ENCODE measurements around the gene AZU1. TPM values are rescaled to one million over a fixed set of nuclear protein-coding genes. Genes with fewer than 3 reads are reported as not detected.

AZU1 gene
- total and polyA plus RNA-seq, 11 donors, result 0.11 to 3.3 (median 0.20) TPM; not detected in 8

DNA sequence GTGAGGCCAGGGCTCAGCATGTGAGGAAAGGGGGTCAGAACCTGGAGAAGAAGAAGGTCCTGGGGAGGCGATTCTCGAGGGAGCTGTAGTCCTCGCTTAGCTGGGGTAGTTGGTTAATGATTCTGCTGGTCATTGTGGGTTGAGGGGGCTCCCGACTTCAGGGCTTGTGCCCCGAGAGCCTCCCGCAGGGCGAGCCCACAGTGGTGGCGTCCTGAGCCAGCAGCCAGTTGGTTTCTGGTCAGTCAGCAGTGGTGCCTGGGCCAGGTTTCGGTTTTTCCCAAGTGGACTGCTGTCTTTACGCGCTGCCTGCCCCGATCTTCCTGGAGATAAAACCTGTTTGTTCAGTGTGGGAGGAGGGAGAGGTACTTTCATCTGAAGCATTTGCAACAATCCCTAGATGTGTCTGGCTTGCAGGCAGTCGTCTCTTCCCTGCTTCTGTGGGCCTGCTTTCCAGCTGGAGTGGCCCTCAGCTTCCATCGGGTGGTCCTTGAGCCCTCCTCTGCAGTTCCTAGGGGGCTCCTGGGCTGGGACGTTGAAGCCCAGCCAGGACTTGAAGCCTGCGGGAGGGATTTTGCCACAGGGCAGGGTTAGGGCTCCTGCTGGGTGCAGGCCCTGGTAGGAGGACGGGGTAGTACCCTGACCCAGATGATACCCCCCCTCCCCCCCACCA lies 27.1 kb upstream of the AZU1 start:
- WGBS, 4 donors, result 23 to 36% (median 30%) methylated on average over 17 of the region's 17 CpGs
- no peak for ATAC-seq
- Histone ChIP-seq H3K4me3 (peak overlapping the region in 10 of 12 donors; percentile 11 to 99 (median 90)), H3K9me3 (no peaks in the 10 kb centered on the region), H3K27ac (peak overlapping the region in 11 of 12 donors; percentile 73 to 100 (median 99)), H3K27me3 (no peaks in the 10 kb centered on the region), H3K4me1 (peaks cover 26 to 77% (median 63%) of the 10 kb centered on the region in 12 donors), H3K36me3 (peaks cover 6 to 61% (median 28%) of the 10 kb centered on the region in 9 donors)
- intact Hi-C loops (cut with DNase I), result no loop called here
- peak in 2 of 5 donors; percentile 18 to 19 for DNase-seq
- TF ChIP-seq POLR2A (IDR thresholded peaks at IDR 0.05), result no peak
- TF ChIP-seq, protein P1, sequence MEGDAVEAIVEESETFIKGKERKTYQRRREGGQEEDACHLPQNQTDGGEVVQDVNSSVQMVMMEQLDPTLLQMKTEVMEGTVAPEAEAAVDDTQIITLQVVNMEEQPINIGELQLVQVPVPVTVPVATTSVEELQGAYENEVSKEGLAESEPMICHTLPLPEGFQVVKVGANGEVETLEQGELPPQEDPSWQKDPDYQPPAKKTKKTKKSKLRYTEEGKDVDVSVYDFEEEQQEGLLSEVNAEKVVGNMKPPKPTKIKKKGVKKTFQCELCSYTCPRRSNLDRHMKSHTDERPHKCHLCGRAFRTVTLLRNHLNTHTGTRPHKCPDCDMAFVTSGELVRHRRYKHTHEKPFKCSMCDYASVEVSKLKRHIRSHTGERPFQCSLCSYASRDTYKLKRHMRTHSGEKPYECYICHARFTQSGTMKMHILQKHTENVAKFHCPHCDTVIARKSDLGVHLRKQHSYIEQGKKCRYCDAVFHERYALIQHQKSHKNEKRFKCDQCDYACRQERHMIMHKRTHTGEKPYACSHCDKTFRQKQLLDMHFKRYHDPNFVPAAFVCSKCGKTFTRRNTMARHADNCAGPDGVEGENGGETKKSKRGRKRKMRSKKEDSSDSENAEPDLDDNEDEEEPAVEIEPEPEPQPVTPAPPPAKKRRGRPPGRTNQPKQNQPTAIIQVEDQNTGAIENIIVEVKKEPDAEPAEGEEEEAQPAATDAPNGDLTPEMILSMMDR (IDR thresholded peaks at IDR 0.05), result no peak

DNA sequence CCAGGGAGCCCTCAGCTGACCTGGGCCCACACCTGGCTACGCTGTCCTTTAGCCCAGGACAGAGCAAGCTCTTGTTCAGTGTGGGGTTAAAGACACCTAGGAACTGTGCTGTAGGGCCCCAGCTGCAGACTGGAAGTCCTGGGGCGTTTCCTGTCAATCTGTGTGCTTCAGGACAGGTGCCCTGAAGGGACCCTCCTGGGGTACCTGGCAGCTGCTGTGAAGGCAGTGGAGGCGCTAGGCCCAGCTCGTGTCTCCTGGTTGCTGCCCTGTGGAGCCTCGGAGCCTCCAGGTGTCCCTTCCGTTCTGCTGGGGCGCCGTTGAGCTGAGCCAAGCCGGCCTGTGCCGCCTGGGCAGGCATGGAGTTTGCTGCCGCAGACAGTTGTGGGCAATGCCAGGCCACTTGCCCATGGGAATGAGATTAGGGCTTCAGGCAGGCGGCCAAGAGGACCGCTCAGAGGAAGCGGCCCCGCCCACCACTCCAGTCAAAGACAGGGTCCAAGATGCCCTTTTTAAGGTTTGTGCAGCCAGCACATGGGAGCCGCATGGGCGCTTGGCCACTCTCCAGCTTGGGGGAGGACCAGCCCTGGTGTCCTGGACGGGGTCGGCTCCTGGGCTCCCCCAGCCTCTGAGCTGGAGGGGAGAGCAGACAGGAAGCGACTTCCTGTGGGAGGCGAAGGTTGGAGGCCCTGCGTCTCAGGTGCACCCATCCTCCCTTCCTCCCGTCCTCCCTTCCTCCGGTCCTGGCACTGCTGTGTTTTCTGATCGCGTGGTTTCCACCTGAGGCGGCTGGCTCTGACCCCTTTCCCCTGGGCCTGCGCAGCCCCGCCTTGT lies 26.4 kb upstream of the AZU1 start:
- Histone ChIP-seq H3K27me3 (no peaks in the 10 kb centered on the region), H3K27ac (peak overlapping the region in 11 of 12 donors; percentile 73 to 100 (median 99)), H3K4me3 (peak overlapping the region in 11 of 12 donors; percentile 2 to 99 (median 89)), H3K4me1 (peaks cover 26 to 76% (median 59%) of the 10 kb centered on the region in 12 donors), H3K36me3 (peaks cover 8 to 69% (median 35%) of the 10 kb centered on the region in 9 donors), H3K9me3 (no peaks in the 10 kb centered on the region)
- TF ChIP-seq, protein P1 (IDR thresholded peaks at IDR 0.05), result no peak
- TF ChIP-seq POLR2A (IDR thresholded peaks at IDR 0.05), result no peak
- DNase-seq (peak; percentile 82 to 92 (median 87)), ATAC-seq (peak; percentile 30 to 48 (median 39))
- 16 to 30% (median 18%) methylated on average over 5 to 29 of the region's 29 CpGs for WGBS, 4 donors
- intact Hi-C loops (cut with DNase I), result no loop called here

DNA sequence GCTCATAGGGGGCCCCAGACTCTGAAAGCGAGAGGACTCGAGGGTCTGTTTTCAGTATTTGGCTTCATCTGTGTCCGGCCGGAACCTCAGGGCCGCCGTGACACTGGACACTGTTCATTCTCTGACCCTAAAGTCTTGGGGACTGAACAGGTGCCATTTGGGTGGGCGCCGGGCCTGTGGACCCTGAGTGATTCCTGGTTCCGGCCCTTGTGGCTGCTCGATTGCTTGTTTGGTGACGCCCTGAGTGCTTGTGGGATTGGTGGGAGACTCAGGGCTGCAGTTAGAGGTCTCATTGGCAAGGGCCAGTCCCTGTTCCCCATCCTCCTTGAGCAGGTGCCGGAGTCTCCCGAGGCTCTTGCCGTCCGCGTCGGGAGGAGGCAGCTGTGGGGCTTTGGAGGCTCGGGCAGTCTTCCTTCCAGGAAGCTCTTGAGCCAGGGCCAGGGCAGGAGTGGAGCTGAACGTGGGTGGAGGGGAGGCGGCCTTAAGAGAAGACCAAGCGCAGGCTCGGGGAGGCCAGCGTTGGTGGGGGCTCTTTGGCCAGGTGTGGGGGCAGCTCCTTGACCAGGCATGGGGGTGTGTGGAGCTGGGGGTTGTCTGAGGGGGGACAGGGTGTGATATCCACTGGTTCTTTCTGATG lies 25.7 kb upstream of the AZU1 start:
- 16 to 24% (median 20%) methylated on average over 19 to 23 of the region's 23 CpGs for WGBS, 4 donors
- peak in 3 of 4 donors; percentile 2 to 25 (median 6) for ATAC-seq
- DNase-seq, result peak; percentile 60 to 77 (median 70)
- TF ChIP-seq POLR2A (IDR thresholded peaks at IDR 0.05), result no peak
- TF ChIP-seq, protein P1 (IDR thresholded peaks at IDR 0.05), result no peak
- Histone ChIP-seq H3K27ac (peak overlapping the region in 11 of 12 donors; percentile 39 to 100 (median 98)), H3K4me1 (peaks cover 26 to 74% (median 56%) of the 10 kb centered on the region in 12 donors), H3K36me3 (peaks cover 8 to 76% (median 43%) of the 10 kb centered on the region in 9 donors), H3K9me3 (no peaks in the 10 kb centered on the region), H3K27me3 (no peaks in the 10 kb centered on the region), H3K4me3 (peak overlapping the region in 10 of 12 donors; percentile 25 to 99 (median 90))
- intact Hi-C loops (cut with DNase I), result no loop called here

All from heart left ventricle (tissue), 16 donors.